Skeletal muscle cell (primary cell): ENCODE measurements around the gene GRM1.
A peak's percentile ranks its signal among the peaks of the same experiment; 100 is the strongest.

Experiments used
- DNase-seq: peaks from one replicate; pipeline ENCODE4 v3.0.0-alpha.2; 2010; ENCODE audit warnings: low read depth
- H3K4me3 ChIP-seq: 2 replicates; pipeline ENCODE4 v1.5.1; 2011; ENCODE audit warnings: low read depth, mild to moderate bottlenecking, control low read depth, low read length, moderate library complexity

GRM1 gene

GRCh38 chr6:146352163-146352562 is 323.3 kb downstream of the GRM1 start:
- DNase-seq: no peak
- H3K4me3 ChIP-seq: no peak overlapping the region

- no peak for DNase-seq
- no peak overlapping the region for H3K4me3 ChIP-seq
Measured at GRCh38 chr6:146354451-146354850, 325.6 kb downstream of the GRM1 start.

GRCh38 chr6:146355521-146356100 is 326.7 kb downstream of the GRM1 start:
- no peak for DNase-seq
- H3K4me3 ChIP-seq: no peak overlapping the region

- peak; percentile 48 for DNase-seq
- peak overlapping the region; percentile 19 for H3K4me3 ChIP-seq
Measured at GRCh38 chr6:146357578-146358430, 328.9 kb downstream of the GRM1 start.

GRCh38 chr6:146358431-146359046 is 329.7 kb downstream of the GRM1 start:
- no peak for DNase-seq

GRCh38 chr6:146359131-146359530 is 330.3 kb downstream of the GRM1 start:
- no peak for DNase-seq
- no peak overlapping the region for H3K4me3 ChIP-seq

More at GRCh38 chr6:146358431-146359046, 329.7 kb downstream of the GRM1 start:
- H3K4me3 ChIP-seq: no peak overlapping the region

- H3K4me3 ChIP-seq: no peak overlapping the region
- DNase-seq: peak; percentile 41
Measured at GRCh38 chr6:146361128-146361924, 332.5 kb downstream of the GRM1 start.

- no peak overlapping the region for H3K4me3 ChIP-seq
- no peak for DNase-seq
Measured at GRCh38 chr6:146363838-146364607, 335.2 kb downstream of the GRM1 start.

GRCh38 chr6:146364816-146365594 is 336.1 kb downstream of the GRM1 start:
- no peak for DNase-seq
- no peak overlapping the region for H3K4me3 ChIP-seq

- no peak overlapping the region for H3K4me3 ChIP-seq
- no peak for DNase-seq
Measured at GRCh38 chr6:146367061-146367460, 338.2 kb downstream of the GRM1 start.

- DNase-seq: no peak
- no peak overlapping the region for H3K4me3 ChIP-seq
Measured at GRCh38 chr6:146369866-146370265, 341.0 kb downstream of the GRM1 start.

GRCh38 chr6:146381486-146381885 is 352.6 kb downstream of the GRM1 start:
- no peak for DNase-seq
- no peak overlapping the region for H3K4me3 ChIP-seq

GRCh38 chr6:146388736-146389364 is 360.0 kb downstream of the GRM1 start:
- no peak for DNase-seq
- no peak overlapping the region for H3K4me3 ChIP-seq

- DNase-seq: no peak
- no peak overlapping the region for H3K4me3 ChIP-seq
Measured at GRCh38 chr6:146389740-146390139, 360.9 kb downstream of the GRM1 start.

- no peak for DNase-seq
- no peak overlapping the region for H3K4me3 ChIP-seq
Measured at GRCh38 chr6:146397638-146398037, 368.8 kb downstream of the GRM1 start.

GRCh38 chr6:146402476-146402875 is 373.6 kb downstream of the GRM1 start:
- DNase-seq: no peak
- H3K4me3 ChIP-seq: no peak overlapping the region

- no peak overlapping the region for H3K4me3 ChIP-seq
- no peak for DNase-seq
Measured at GRCh38 chr6:146408583-146408982, 379.7 kb downstream of the GRM1 start.
